GM18951 (cell line): ENCODE results near the gene AGER.

Experiments
- POLR2A ChIP-seq: IDR thresholded peaks from 4 replicates; pipeline ENCODE4 v1.6.1; 2011; ENCODE audit warnings: mild to moderate bottlenecking; ENCODE audit not compliant: insufficient read length, insufficient read depth; ENCODE audit errors: extremely low read depth
- in situ Hi-C: fragments of 300-500 bp; cut with MboI; formaldehyde crosslinking; loops from one replicate; pipeline ENCODE4 v1.12.0; 2022; ENCODE audit warnings: low sequenced_read_pairs, mixed read lengths, inconsistent platforms; ENCODE audit not compliant: unreplicated experiment

The AGER gene

DNA sequence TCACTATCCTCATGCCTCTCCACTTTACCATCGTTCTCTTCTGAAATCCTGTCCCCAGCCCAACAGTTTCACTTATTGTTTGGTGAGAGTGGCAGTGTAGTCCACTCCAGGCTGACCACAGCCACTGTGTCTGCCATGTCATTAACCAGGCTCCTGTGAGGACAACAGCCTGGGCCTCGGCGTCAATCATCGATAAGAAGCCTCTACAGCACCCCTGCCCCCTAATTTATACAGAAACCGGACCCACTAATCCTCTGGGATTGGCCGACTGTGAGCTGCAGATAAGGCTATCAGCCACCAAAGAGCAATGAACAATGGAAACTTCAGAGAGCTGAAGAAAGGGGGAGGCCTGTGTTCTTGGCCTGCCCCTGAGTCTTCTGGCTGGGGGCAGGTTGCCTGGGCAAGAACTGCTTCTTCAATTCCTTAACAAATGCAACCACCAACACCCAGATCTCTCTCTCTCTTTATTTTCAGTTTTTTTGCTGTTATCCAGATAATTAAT lies 16.2 kb downstream of the AGER start:
- no peak for TF ChIP-seq POLR2A
- in situ Hi-C loops, result no loop called here

DNA sequence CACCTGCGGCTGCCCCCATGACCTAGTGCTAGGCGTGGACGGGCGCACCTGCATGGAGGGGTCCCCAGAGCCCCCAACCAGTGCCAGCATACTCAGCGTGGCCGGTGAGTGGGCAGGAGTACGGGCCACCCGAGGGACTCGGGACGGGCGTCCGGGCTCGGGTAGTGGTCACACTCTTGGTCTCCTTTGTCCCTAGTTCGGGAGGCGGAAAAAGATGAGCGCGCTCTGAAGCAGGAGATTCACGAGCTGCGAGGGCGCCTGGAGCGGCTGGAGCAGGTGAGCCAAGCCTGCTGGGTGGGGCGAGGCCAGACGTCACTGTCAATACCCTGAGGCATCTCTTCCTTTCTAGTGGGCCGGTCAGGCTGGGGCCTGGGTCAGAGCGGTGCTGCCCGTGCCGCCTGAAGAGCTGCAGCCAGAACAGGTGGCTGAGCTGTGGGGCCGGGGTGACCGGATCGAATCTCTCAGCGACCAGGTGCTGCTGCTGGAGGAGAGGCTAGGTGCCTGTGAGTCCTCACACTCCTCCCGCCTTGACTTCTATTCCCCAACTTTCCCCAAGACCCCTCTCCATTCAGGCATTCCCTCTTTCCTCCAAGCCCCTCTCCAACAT lies 16.8 kb downstream of the AGER start:
- in situ Hi-C loops, result no loop called here
- TF ChIP-seq POLR2A, result no peak

DNA sequence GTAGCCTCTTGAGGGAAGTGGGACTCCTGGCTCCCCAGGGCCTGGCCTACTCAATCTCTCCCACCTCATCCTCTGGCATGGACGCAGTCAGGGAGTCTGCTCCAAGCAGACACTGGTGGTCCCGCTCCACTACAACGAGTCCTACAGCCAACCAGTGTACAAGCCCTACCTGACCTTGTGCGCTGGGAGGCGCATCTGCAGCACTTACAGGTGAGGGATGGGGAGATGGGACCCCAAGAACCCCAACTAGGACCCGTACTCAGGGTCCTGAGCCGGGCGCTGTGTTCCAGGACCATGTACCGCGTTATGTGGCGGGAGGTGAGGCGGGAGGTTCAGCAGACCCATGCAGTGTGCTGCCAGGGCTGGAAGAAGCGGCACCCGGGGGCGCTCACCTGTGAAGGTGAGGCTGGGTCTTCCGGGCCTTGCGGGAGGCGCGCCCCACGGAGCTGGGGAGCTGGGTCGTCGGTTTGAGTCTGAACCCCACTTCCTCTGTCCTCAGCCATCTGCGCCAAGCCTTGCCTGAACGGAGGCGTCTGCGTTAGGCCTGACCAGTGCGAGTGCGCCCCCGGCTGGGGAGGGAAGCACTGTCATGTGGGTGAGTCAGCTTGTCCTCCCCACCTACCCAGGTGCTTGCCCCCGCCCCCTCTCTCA lies 17.5 kb downstream of the AGER start:
- in situ Hi-C loops, result no loop called here

DNA sequence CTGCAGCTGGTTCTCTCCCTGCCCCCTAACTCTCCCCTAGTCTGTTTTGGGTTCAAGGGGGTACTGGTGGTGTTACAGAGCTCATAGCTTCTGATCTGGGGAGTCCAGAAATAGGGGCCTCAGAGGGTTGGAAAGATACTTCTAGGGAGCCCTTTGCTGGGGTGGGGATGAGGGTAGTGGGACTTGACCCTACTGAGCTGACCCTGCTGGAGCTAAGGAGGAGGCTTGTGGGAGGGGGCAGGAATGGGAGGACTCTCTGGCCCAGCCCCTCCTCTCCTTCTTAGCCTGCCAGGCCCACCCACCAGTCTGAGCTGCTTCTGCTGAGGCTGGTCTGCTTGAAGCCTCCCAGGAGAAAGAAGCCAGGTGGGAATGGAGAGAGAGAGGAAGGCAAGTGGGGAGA lies 19.8 kb downstream of the AGER start, which contains the start of gene EGFL8:
EGFL8 (plus strand) TSS at position 301 of the 400 bp plus-strand sequence. CDS start 1,571 bp downstream, outside the sequence.
- no peak for TF ChIP-seq POLR2A
- in situ Hi-C loops, result no loop called here

More for the DNA sequence above, 17.5 kb downstream of the AGER start:
- no peak for TF ChIP-seq POLR2A

DNA sequence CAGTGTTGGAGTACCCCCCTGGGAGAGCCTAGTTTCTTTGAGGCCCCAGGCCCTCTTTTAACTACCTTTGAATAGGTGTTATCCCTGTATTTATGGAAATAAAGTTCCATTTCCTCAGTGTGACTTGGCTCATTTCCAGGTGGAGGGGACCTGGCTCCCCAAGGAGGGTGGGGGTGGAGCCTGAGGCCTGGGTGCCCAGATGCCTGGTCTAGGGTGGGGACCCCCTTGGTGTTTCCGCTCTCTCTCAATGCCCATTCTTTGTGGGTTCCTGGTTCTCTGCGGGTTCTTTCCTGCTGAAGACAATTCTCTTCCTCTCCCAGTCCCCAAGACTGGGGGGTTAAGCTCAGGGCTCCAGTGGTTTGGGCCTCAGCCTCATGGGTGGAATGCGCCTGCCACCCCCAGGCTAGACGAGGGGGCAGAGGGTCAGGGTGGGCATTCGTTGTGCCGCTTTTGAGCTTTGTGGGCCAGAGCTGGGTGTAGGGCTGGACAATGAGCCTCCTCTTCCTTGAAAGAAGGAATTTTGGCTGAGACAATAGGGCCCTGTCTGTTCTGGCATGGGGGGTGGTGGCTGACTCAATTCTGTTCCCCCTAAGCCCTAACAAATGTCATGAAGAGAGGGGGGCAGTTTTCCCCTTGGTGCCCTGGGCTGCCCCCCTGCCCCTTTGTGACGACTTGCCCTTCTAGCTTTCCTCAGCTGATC lies 20.3 kb downstream of the AGER start:
- no peak for TF ChIP-seq POLR2A
- in situ Hi-C loops, result no loop called here

DNA sequence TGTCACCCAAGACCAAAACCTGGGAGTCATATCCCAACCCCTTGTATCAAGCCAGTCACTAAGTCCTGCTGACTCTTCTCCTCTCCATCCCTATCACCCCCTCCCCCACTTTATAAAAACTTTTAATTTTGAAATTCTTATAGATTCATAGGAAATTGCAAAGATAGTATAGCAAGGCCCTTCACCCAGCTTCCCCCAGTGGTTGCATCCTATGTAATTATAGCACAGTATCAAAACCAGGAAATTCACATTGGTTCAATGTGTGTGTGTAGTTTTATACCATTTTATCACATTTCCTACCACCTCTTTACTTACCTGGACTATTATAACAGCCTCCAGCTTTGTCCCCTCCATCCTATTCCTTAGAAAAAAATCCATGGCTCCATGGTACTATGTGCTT lies 26.0 kb downstream of the AGER start:
- in situ Hi-C loops, result no loop called here
- no peak for TF ChIP-seq POLR2A

DNA sequence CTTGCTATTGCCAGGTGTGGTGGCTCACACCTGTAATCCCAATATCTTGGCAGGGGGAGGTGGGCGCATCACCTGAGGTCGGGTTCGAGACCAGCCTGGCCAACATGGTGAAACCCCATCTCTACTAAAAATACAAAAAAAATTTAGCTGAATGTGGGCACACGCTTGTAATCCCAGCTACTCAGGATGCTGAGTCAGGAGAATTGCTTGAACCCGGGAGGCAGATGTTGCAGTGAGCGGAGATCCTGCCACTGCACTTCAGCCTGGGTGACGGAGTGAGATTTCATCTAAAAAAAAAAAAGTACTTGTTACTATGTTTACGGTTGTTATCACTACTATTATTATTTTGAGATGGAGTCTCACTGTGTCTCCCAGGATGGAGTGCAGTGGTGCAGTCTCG lies 27.2 kb downstream of the AGER start:
- no peak for TF ChIP-seq POLR2A
- in situ Hi-C loops, result no loop called here

DNA sequence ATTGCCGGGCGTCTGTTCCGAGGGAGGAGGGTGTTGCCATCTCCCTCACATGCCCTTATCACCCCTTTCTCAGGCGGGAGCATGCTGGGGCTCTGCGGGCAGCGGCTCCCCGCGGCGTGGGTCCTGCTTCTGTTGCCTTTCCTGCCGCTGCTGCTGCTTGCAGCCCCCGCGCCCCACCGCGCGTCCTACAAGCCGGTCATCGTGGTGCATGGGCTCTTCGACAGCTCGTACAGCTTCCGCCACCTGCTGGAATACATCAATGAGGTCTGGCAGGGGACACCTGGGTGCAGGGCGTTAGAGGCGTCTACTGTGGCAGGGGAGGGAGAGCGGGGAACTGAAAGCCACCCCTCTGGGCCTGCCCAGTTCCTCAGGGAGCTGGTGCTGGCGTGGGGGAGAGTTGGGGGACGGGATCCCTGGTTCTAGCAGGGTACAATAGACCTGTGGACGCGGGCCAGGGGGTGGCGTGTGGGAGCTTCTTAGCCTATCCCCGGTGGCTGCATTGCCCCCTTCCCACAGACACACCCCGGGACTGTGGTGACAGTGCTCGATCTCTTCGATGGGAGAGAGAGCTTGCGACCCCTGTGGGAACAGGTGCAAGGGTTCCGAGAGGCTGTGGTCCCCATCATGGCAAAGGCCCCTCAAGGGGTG lies 29.4 kb downstream of the AGER start:
- TF ChIP-seq POLR2A, result no peak
- in situ Hi-C loops, result no loop called here

DNA sequence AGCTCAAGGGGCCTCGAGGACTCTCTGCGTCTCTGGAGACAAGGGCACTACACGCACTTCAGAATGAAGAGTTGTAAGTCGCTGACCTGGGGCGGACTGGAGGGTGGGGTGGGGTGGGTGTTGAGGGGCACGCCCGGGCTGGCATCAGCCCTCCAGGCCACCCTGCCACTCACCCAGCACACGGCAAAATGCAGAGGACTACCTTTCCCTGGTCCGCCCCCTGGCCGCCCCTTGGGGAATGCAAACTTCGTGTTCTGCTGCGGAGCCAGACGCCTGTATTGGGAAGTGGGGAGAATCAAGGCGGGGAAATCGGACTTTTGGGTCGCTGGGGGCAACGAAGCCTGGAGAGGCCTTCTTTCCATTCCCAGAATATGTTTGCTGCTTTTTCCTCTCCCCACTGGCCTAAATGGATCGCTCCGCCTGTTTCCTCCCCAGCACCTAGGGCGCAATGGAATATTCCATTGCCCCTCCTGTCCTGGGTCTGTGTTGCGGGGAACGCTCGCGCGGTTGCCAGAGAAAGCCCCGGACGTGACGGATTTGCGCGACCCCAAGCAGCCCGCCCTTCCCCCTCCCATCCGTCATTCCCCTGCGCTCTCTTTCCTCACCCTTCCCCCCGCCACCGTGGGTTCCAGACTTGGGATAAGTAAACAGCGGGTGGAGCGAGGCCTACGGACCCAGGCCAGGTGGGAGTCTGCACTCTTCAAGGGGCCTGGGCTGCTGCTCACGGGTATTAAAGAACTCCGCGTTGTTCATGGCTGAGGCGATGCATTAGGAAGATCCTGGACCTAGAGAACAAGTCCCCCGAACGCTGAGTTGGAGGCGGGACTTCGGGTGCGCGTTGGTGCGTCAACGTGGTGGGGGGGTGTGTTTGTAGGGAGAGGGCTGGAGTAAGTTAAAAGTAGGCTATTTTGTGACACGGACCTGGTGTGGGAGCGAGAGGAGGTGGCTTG lies 30.2 kb downstream of the AGER start, which contains the start of gene PPT2:
PPT2 (plus strand) TSS at position 578 of the 950 bp plus-strand sequence. CDS start 454 bp downstream, outside the sequence.
- TF ChIP-seq POLR2A, result no peak

DNA sequence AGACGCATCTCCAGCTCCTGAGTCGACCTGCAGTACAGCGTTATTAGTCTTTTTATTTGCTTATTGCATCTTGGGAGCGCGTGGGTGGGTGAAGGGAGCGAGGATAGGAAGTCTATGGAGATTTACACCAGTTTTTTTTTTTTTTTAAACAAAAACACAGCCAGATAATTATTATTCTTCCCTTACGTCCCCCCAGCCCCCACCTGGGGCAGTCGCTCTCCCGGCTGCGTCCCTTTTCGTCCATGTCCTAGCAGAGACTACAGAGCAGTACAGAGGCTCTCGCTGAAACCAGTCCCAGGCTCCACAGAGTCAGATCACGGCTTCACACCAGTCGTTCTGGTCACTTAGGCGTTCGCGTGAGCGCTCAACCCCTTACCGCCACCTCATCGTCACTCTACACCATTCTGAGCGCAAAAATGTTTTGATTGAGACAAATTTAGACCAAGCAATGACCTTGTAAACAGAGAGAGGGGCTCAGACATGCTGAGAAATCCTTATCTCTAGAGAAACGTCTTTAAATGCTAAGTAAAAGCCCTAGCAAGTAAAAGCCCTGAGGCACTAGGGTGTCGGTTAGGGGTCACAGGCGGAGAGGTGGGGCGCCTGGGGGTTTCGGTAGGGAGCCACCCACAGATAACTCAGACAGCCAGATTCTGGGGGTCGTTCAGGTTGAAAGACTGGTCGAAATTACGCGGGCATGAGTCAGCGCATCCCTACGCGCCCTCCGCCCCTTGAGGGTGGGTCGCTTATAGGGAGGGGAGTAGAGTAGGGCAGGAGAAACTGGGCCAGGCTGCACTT lies 31.1 kb downstream of the AGER start:
- TF ChIP-seq POLR2A, result no peak
- in situ Hi-C loops, result no loop called here

More for the DNA sequence above, 30.2 kb downstream of the AGER start, which contains the start of gene PPT2:
- in situ Hi-C loops, result no loop called here

DNA sequence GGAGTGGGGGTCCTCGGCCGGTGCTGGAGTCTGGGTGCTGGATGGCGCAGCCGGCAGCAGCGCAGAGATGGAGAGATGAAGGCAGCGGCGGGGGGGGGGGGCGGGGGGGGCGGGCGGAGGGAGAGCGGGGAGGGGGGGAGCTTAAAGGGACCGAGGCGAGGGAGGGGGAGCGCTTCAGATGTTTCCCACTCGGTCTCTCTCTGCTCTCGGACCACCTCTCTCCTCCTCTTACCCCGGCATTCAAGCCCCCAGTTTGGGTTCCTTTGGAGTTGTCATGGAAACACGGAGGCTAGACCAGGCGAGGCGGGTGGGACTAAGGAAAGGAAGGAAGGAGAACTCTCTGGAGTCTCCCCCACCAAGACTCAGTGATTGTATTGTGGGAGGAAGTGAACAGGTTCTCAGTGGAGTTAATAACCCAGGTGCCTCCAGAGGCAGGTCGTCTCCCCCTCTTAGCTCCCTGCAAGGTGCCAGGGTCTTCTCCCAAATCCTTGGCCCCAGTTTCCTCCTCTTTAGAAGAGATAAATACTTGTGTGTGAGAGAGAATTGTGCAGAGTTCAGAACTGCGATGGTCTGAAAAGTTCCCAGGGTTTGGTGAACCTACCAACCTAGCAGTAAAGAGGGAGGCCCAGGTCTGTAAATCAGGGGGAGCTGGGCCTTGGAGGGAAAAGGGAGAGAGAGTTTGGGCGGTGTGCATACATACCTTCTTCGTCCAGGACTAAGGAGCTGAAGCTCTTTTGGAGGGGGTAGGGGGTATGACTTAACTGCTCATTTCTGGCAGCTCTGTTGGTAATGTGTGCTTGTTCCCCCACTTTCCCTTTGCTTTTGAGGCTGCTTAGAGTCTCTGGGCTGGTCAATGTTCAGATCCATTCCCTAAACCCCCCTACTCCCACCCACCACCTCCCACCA lies 31.9 kb downstream of the AGER start, which contains the start of gene PRRT1:
PRRT1 (minus strand) TSS at position 77 of the 906 bp plus-strand sequence. CDS start 112 bp downstream, outside the sequence.
- in situ Hi-C loops, result no loop called here
- TF ChIP-seq POLR2A, result no peak
